ENCODE measurements around the gene DENND6B.
"Not testable (repeated sequence)": the region's sequence is repeated elsewhere in the genome, so short reads cannot be mapped to it uniquely, and the experiment has no call there.

The DENND6B gene

GRCh38 chr22:50339945-50340879, 13.4 kb upstream of the DENND6B start:
- no peak for DNase-seq (ENCODE audit: low read depth in 3 of 3)

DNA sequence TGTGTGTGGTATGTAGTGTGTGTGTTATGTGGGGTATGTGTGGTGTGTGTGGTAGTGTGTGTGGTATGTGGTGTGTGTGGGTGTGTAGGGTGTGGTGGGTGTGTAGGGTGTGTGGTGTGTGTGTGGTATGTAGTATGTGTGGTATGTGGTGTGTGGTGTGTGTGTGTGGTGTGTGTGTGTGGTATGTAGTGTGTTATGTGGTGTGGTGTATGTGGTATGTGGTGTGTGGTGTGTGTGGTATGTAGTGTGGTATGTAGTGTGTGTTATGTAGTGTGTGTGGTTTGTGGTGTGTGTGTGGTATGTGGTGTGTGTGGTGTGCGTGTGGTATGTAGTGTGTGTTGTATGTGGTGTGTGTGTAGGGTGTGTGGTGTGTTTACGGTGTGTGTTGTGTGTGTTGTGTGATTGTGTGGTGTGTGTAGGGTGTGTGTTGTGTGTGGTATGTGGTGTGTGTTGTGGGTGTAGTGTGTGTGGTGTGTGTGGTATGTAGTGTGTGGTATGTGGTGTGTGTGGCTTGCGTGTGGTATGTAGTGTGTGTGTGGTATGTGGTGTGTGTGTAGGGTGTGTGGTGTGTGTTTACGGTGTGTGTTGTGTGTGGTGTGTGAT, 12.1 kb upstream of the DENND6B start:
- no peak for DNase-seq (ENCODE audit: low read depth in 3 of 3)

DNA sequence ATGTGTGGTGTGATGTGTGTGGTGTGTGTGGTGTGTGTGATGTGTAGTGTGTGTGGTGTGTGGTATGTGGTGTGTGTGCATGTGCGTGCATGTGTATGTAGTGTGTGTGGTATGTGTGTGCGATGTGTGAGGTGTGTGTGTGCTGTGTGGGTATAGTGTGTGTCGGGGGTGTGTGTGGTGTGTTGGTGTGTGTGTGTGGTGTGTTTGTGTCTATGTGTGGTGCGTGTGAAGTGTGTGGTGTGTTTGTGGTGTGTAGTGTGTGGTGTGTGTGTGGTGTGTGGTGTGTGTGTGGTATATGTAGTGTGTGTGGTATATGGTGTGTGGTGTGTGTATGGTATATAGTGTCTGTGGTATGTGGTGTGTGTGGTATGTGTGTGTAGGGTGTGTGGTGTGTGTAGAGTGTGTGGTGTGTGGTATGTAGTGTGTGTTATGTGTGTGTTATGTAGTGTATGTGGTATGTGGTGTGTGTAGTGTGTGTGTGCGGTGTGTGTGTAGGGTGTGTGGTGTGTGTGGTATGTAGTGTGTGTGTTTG, 11.3 kb upstream of the DENND6B start:
- no peak for DNase-seq (ENCODE audit: low read depth in 3 of 3)

DNA sequence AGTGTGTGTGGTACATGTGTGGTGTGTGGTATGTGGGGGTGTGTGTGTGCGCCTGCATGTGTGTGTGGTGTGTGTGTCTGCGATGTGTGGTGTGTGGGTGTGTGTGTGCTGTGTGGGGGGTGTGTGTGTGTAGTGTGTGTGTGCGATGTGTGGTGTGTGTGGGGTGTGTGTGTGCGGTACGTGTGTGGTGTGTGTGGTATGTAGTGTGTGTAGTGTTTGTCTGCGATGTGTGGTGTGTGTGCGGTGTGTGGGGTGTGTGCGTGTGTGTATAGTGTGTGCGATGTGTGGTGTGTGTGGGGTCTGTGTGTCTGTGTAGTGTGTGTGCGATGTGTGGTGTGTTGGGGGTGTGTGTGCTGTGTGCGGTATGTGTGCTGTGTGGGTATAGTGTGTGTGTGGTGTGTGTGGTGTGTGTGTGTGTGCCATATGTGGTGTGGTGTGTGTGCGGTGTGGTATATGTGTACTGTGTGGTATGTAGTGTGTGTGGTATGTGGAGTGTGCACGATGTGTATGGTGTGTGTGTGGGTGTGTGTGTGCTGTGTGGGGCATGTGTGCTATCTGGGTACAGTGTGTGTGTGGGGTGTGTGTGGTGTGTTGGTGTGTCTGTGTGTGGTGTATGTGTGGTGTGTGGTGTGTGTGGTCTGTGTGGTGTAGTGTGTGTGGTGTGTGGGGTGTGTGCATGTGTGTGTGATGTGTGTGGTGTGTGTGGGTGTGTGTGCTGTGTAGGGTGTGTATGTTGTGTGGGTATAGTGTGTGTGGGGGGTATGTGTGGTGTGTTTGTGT, 10.6 kb upstream of the DENND6B start:
- DNase-seq (ENCODE audit: low read depth in 3 of 3) = no peak

GRCh38 chr22:50334433-50334832, 7.6 kb upstream of the DENND6B start:
- DNase-seq (ENCODE audit: low read depth in 3 of 3) = not testable (repeated sequence)

DNA sequence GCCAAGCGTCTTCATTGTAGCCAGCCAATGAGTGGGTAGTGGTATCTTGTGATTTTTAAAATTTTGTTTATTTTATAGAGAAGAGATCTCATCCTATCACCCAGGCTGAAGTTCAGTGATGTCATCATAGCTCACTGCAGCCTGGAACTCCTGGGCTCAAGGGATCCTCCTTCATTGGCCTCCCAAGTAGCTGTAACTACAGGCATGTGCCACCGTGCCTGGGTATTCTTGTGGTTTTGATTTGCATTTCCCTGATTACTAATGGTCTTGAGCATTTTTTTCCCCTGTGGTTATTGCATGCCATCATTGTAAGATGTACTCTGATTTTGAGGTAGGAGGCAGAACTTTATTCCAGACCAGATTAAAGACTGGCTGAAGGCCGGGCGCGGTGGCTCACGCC, 2.4 kb upstream of the DENND6B start:
- no peak for DNase-seq (ENCODE audit: low read depth in 3 of 3)

DNA sequence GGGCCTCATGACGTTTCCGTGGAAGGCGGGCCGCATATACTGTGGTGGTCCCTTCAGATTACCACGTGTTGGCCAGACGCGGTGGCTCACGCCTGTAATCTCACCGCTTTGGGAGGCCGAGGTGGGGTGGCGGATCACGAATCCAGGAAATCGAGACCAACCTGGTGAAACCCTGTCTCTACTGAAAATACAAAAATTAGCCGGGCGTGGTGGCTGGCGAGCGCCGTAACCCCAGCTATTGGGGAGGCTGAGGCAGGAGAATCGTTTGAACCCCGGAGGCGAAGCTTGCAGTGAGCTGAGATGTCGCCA, 853 bp upstream of the DENND6B start:
- DNase-seq (ENCODE audit: low read depth in 3 of 3) = no peak

GRCh38 chr22:50326225-50326955, 422 bp downstream of the DENND6B start:
- no peak for DNase-seq (ENCODE audit: low read depth in 3 of 3)

GRCh38 chr22:50325444-50326224, 1.2 kb downstream of the DENND6B start:
- no peak for DNase-seq (ENCODE audit: low read depth in 3 of 3)

- no peak for DNase-seq (ENCODE audit: low read depth in 3 of 3)
Measured at GRCh38 chr22:50323900-50324299, 2.9 kb downstream of the DENND6B start.

GRCh38 chr22:50322382-50323104, 4.3 kb downstream of the DENND6B start:
- not testable (repeated sequence) for DNase-seq (ENCODE audit: low read depth in 3 of 3)

DNA sequence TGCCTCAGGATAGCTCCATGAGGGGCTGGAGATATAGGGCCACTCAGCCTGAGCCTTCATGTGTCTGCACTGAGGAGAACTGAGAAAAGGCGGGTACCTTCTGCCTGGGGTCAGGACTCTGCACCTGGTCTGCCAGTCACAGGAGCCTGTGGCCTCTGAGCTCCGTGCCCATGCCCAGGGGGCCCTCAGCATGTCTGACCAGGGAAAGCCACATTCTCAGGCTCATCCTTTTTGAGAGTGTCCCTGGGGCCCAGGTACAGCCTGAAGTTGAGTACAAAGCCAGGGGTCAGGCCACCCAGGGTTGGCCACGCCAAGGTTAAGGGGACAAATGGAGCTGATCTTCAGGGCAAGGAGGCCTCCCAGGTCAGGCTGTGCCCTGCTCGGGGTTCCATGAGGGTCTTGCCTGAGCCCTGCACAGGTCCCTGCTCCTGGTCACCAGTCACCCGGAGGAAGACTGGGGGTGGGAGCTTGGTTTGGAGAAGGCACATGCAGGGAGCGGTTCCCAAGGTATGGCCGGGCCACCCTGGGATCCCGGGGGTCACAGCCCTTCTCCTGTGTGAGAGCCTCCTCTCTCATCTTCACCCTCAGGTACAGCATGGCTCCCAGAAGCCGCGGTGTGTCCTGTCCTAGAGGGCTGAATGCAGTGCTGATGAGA, 6.0 kb downstream of the DENND6B start:
- DNase-seq (ENCODE audit: low read depth in 3 of 3) = no peak

GRCh38 chr22:50320116-50320515, 6.7 kb downstream of the DENND6B start:
- DNase-seq (ENCODE audit: low read depth in 3 of 3) = no peak

DNA sequence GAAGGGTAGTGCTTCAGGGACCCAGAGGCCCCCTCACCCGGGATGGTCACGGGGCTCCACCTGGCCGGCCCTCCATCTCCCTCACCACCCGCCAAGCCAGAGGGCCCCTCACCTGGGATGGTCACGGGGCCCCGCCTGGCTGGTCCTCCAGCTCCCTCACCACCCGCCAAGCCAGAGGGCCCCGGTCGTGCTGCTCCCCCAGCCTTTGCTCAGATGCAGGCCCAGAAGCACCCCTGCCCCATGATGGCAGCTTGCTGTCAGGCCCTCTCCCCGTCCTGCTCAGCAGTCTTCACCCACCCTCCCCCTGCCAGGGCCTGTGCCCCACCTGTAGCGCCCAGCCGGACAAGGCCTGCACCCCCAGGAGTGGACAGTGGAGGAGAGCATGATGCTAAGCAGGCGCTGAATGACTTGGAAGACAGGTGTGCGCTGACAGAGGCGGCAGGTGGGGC, 7.3 kb downstream of the DENND6B start:
- DNase-seq (ENCODE audit: low read depth in 3 of 3) = no peak

DNA sequence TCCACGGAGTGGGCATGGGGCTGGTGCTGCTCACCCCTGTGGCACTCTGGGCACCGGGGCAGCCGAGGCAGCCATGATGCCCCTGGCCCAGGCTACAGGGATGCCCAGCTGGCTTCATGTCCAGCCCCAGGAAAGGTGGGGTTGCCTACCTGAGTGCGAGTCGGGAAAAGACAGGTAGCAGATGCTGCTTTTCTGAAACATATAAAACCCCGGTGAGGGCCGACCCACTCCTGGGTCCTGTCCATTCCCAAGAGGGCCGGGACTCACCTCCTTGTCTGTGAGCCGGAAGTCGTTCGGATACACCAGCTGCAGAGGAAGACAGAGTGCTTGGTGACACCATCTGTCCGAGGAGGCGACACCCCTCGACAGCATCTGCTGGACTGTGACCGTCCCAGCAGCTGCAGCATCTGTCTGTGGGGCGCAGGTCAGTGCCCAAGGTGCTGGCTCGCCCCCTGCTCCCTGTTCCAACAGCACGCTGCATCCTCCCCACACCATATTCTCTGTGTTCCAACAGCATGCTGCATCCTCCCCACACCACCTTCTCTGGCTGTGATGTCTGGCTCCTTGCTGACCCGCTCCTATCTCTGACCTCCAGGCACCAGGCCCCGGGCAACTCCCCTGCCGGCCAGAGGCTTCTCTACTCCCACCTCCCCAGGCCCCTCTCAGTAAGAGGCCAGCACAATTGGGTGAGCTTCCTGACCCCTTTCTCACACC, 8.0 kb downstream of the DENND6B start:
- no peak for DNase-seq (ENCODE audit: low read depth in 3 of 3)

GRCh38 chr22:50318356-50318697, 8.5 kb downstream of the DENND6B start:
- DNase-seq (ENCODE audit: low read depth in 3 of 3) = no peak

DNA sequence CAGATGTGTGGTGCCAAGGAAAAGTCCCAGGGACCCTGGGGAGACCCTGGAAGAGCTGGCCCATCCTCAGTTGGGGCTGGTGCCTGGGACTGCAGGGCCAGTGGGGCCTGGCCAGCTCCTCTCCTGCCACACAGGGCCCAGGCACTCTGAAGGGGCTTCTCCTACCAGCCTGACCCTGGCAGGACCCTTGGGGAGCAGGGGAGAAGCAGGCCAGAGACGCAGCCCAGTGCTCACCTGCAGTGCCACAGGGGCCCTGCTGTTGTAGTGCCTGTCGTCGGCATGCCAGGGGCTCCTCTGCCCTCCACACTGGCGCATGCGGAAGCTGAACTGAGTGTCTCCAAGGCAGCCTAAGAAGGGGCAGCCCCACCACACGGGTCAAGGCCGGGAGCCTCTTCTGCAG, 9.1 kb downstream of the DENND6B start:
- no peak for DNase-seq (ENCODE audit: low read depth in 3 of 3)

GRCh38 chr22:50317178-50317577, 9.6 kb downstream of the DENND6B start:
- no peak for DNase-seq (ENCODE audit: low read depth in 3 of 3)
